IMR-90 (cell line): ENCODE results near the gene AMPD3. TPM values are rescaled to one million over a fixed set of nuclear protein-coding genes. Genes with fewer than 3 reads are reported as not detected.
A peak's percentile ranks its signal among the peaks of the same experiment; 100 is the strongest.

Source experiments
- ATAC-seq: fragments of 200-7000 bp; cut with Tn5 transposase; 2 replicates; pipeline ENCODE4 v1.9.1; 2020; ENCODE audit warnings: low read depth, mild to moderate bottlenecking, moderate library complexity
- BruUV-seq: library from RNA; stranded (reverse); fragments of 400-500 nt; replicated peaks from 2 replicates; lab custom pipeline; 2021; lab: Mats Ljungman, UMichigan
- CTCF ChIA-PET: fragments of 300-600 bp; formaldehyde crosslinking; extraction: SDS; loops from one replicate; lab custom pipeline; 2021; ENCODE audit warnings: antibody characterized with exemption; lab: Yijun Ruan, JAX
- POLR2A ChIA-PET: fragments of 300-600 bp; sonication (Branson Sonifier 250); formaldehyde crosslinking; loops from one replicate; lab custom pipeline; 2022; ENCODE audit warnings: antibody characterized with exemption; ENCODE audit not compliant: unreplicated experiment; lab: Charles Lee
- DNase-seq: peaks from one replicate; pipeline ENCODE4 v3.0.0; 2013
- H2AFZ ChIP-seq: replicated peaks from 2 replicates; pipeline ENCODE3; 2013; ENCODE audit warnings: low read length, mild to moderate bottlenecking; ENCODE audit not compliant: poor library complexity
- H2AK5ac ChIP-seq: 2 replicates; pipeline ENCODE4 v1.6.1; 2013; ENCODE audit warnings: low read depth, low read length, inconsistent platforms
- H2AK9ac ChIP-seq: replicated peaks from 2 replicates; pipeline ENCODE3; 2013; ENCODE audit warnings: mild to moderate bottlenecking, low read depth, low read length, moderate library complexity; ENCODE audit not compliant: poor library complexity
- H2BK120ac ChIP-seq: 2 replicates; pipeline ENCODE4 v1.6.1; 2013; ENCODE audit warnings: low read depth, low read length, inconsistent platforms
- H2BK15ac ChIP-seq: 3 replicates; pipeline ENCODE4 v1.6.1; 2013; ENCODE audit warnings: low read depth, low read length, inconsistent platforms
- H2BK20ac ChIP-seq: 2 replicates; pipeline ENCODE4 v1.6.1; 2013; ENCODE audit warnings: low read depth, mild to moderate bottlenecking, inconsistent platforms, low read length, moderate library complexity
- H2BK5ac ChIP-seq: 2 replicates; pipeline ENCODE4 v1.6.1; 2013; ENCODE audit warnings: mild to moderate bottlenecking, low read depth, low read length, inconsistent platforms; ENCODE audit not compliant: poor library complexity, severe bottlenecking
- H3K14ac ChIP-seq: replicated peaks from 2 replicates; pipeline ENCODE4 v1.6.1; 2013; ENCODE audit warnings: low read depth, low read length, inconsistent platforms
- H3K18ac ChIP-seq: 2 replicates; pipeline ENCODE4 v1.6.1; 2013; ENCODE audit warnings: low read depth, low read length, control low read depth
- H3K23ac ChIP-seq: 2 replicates; pipeline ENCODE4 v1.6.1; 2013; ENCODE audit warnings: low read depth, low read length, inconsistent platforms
- H3K27ac ChIP-seq: 2 replicates; pipeline ENCODE4 v1.5.1; 2013; ENCODE audit warnings: mild to moderate bottlenecking, control low read depth, low read length; ENCODE audit not compliant: insufficient read depth
- H3K27me3 ChIP-seq: 2 replicates; pipeline ENCODE4 v1.6.1; 2013; ENCODE audit warnings: low read length; ENCODE audit not compliant: control insufficient read depth, insufficient read depth
- H3K36me3 ChIP-seq: 2 replicates; pipeline ENCODE4 v1.6.1; 2013; ENCODE audit warnings: low read length, mixed read lengths; ENCODE audit not compliant: control insufficient read depth, insufficient read depth
- H3K4ac ChIP-seq: 2 replicates; pipeline ENCODE4 v1.6.1; 2013; ENCODE audit warnings: low read depth, low read length, inconsistent platforms
- H3K4me1 ChIP-seq: 2 replicates; pipeline ENCODE4 v1.6.1; 2013; ENCODE audit warnings: low read length, mixed read lengths; ENCODE audit not compliant: control insufficient read depth, insufficient read depth
- H3K4me2 ChIP-seq: 2 replicates; pipeline ENCODE4 v1.6.1; 2013; ENCODE audit warnings: low read depth, mild to moderate bottlenecking, control low read depth, low read length, moderate library complexity
- H3K4me3 ChIP-seq: 2 replicates; pipeline ENCODE4 v1.5.1; 2013; ENCODE audit warnings: low read depth, mild to moderate bottlenecking, control low read depth, low read length, moderate library complexity; ENCODE audit not compliant: insufficient read depth
- H3K56ac ChIP-seq: 2 replicates; pipeline ENCODE4 v1.6.1; 2013; ENCODE audit warnings: low read length, inconsistent platforms; ENCODE audit not compliant: insufficient read depth; ENCODE audit errors: extremely low read depth
- H3K79me1 ChIP-seq, 2 experiments: 2 replicates each; pipeline ENCODE4 v1.6.1; 2013; ENCODE audit warnings: low read length in 2 of 2, inconsistent platforms in 1 of 2, low read depth in 1 of 2
- H3K9ac ChIP-seq: 2 replicates; pipeline ENCODE4 v1.6.1; 2013; ENCODE audit warnings: low read depth, low read length, control low read depth
- H3K9me1 ChIP-seq: 2 replicates; pipeline ENCODE4 v1.6.1; 2013; ENCODE audit warnings: low read length, inconsistent platforms; ENCODE audit not compliant: insufficient read depth
- H3K9me3 ChIP-seq: 2 replicates; pipeline ENCODE4 v1.6.1; 2013; ENCODE audit warnings: low read length; ENCODE audit not compliant: control insufficient read depth, insufficient read depth
- H4K20me1 ChIP-seq: 2 replicates; pipeline ENCODE4 v1.6.1; 2013; ENCODE audit warnings: low read length, inconsistent platforms; ENCODE audit not compliant: insufficient read depth
- H4K5ac ChIP-seq: 2 replicates; pipeline ENCODE4 v1.6.1; 2013; ENCODE audit warnings: mild to moderate bottlenecking, low read depth, low read length, control low read depth
- H4K8ac ChIP-seq, 2 experiments: 2 replicates each; pipeline ENCODE4 v1.6.1; 2013; ENCODE audit warnings: low read depth in 2 of 2, low read length in 2 of 2, control low read depth in 1 of 2, inconsistent platforms in 1 of 2
- H4K91ac ChIP-seq: 2 replicates; pipeline ENCODE4 v1.6.1; 2013; ENCODE audit warnings: low read depth, low read length, inconsistent platforms; ENCODE audit not compliant: insufficient read depth
- BHLHE40 ChIP-seq: fragments of 150-350 bp; IDR thresholded peaks from 2 replicates; pipeline ENCODE4 v1.6.1; 2016; ENCODE audit warnings: mild to moderate bottlenecking, low read depth, low read length
- CEBPB ChIP-seq: IDR thresholded peaks from 2 replicates; pipeline ENCODE4 v1.6.1; 2012; ENCODE audit warnings: low read depth, low read length, improper control_type of control experiment
- ELK1 ChIP-seq: fragments of 150-350 bp; IDR thresholded peaks from 2 replicates; pipeline ENCODE4 v1.6.1; 2016; ENCODE audit warnings: low read depth, mild to moderate bottlenecking, low read length, moderate library complexity, borderline replicate concordance
- FOS ChIP-seq: fragments of 150-350 bp; IDR thresholded peaks from 2 replicates; pipeline ENCODE4 v1.6.1; 2016; ENCODE audit warnings: low read depth, low read length
- MAFK ChIP-seq: IDR thresholded peaks from 2 replicates; pipeline ENCODE4 v1.6.1; 2012; ENCODE audit warnings: low read depth, low read length, improper control_type of control experiment
- MAZ ChIP-seq: IDR thresholded peaks from 2 replicates; pipeline ENCODE4 v1.6.1; 2012; ENCODE audit warnings: low read depth, mild to moderate bottlenecking, low read length, improper control_type of control experiment, moderate library complexity, borderline replicate concordance
- MXI1 ChIP-seq: IDR thresholded peaks from 2 replicates; pipeline ENCODE4 v1.6.1; 2012; ENCODE audit warnings: low read depth, mild to moderate bottlenecking, low read length, moderate library complexity, borderline replicate concordance
- NFE2L2 ChIP-seq: fragments of 150-350 bp; IDR thresholded peaks from 2 replicates; pipeline ENCODE4 v1.6.1; 2016; ENCODE audit warnings: low read depth, mild to moderate bottlenecking, low read length
- POLR2A ChIP-seq: IDR thresholded peaks from 2 replicates; pipeline ENCODE4 v1.6.1; 2012; ENCODE audit warnings: mild to moderate bottlenecking, low read depth, low read length
- RFX5 ChIP-seq: IDR thresholded peaks from 2 replicates; pipeline ENCODE4 v1.8.0; 2012; ENCODE audit warnings: low read depth, mild to moderate bottlenecking, low read length, moderate library complexity
- SMC3 ChIP-seq: fragments of 150-350 bp; IDR thresholded peaks from 2 replicates; pipeline ENCODE4 v1.6.1; 2016; ENCODE audit warnings: low read depth, mild to moderate bottlenecking, antibody characterized with exemption, low read length, moderate library complexity
- USF2 ChIP-seq: fragments of 150-350 bp; IDR thresholded peaks from 2 replicates; pipeline ENCODE4 v1.6.1; 2017; ENCODE audit warnings: mild to moderate bottlenecking, antibody characterized with exemption, low read length, low read depth
- WGBS, 2 experiments: methylation state at CpG; one replicate each; pipeline versions ENCODE4 v1.1.5 to v1.1.7; 2013; ENCODE audit warnings: missing lambda C conversion rate in 2 of 2; ENCODE audit not compliant: insufficient read length in 1 of 2; ENCODE audit errors: extremely low coverage in 2 of 2; 5-methylcytosine and 5-hydroxymethylcytosine counted together
- dilution Hi-C: fragments of 300-500 bp; cut with HindIII; formaldehyde crosslinking; loops from one replicate; pipeline ENCODE4 v1.14.3; 2018; ENCODE audit warnings: low sequenced_read_pairs; ENCODE audit not compliant: unreplicated experiment
- in situ Hi-C: fragments of 300-500 bp; cut with MboI; formaldehyde crosslinking; loops from 3 replicates; pipeline ENCODE4 v1.14.3; 2019; ENCODE audit warnings: low sequenced_read_pairs, inconsistent platforms, mixed read lengths
- intact Hi-C: fragments of 100-400 bp; cut with micrococcal nuclease; formaldehyde crosslinking; loops from 2 replicates; pipeline ENCODE4 v1.10.0; 2022
- polyA plus RNA-seq, 3 experiments: library from polyadenylated mRNA; depleted of rRNA; stranded (reverse); fragments of >200 nt; gene quantifications; 2 replicates each; pipeline ENCODE4 v1.2.3, GENCODE V29; 2012; ENCODE audit warnings: low replicate concordance in 1 of 3
- total RNA-seq: library from RNA; depleted of rRNA; stranded (reverse); fragments of >200 nt; gene quantifications from 2 replicates; pipeline ENCODE4 v1.2.3, GENCODE V29; 2012
- TF ChIP-seq, protein P1 (sequence below): conservative IDR thresholded peaks from 2 replicates; pipeline ENCODE4 v1.5.1; 2012; ENCODE audit warnings: mild to moderate bottlenecking, low read depth, low read length, improper control_type of control experiment

The AMPD3 gene
- total and polyA plus RNA-seq, 2 of the 4 experiments (the other 2 are of a cell fraction) = 8.6 to 12.1 TPM

DNA sequence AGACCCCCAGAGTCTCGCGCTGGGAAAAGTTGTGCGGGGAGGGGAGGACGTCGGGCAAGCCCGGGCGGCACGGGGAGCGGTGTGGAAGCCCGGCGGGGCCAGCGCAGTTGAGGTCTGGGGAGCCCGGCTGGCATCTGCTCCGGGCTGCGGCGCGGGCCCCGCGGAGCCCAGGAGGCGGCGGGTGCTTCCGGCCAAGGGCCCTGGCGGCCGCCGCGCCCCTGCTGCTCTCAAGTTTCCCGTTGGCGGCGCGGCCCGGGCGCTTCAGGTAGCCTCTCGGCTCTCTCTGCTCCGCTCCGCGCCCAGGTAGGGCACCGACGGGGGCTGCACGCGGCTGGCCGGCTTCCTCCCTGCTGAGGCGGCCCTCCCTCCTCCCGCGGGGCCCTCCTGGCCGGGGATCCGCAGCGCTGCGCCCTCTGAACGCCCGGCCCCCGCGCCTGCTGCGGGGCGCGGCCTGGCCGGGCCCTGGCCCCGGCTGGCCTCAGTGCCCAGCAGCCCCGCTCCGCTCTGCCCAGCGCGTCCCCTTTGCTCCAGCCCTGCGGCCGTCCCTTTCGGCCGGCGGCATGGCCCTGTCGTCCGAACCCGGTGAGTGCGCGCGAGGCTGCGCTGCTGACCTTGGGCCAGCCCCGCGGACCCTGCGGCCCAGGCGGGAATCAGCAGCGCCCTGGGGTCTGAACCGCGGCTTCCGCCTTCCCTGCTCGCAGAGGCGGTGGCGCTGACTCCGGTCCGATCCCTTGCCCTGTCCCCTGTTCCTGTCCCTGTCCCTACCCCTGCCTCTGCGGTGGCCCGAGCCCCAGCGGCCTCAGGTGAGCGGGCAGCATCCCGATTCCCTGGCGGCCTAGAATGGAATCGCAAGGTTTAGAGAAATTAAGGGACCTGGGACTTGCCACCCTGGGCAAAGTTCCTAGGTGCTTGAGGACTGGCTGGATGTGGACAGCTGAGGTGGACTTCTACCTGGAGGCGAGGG is 4.3 kb upstream of the AMPD3 start:
- H4K5ac ChIP-seq = no peak overlapping the region; the same call in 1 of the 2 replicates
- H3K14ac ChIP-seq = no peak overlapping the region
- peaks cover 11% of the 10 kb centered on the region for H3K4me1 ChIP-seq
- no peak overlapping the region for H3K18ac ChIP-seq
- no peaks in the 10 kb centered on the region for H3K36me3 ChIP-seq
- H3K79me1 ChIP-seq = peaks cover 0 to 5% of the 10 kb centered on the region in 2 experiments; a peak in 1 of 4 replicates
- CTCF ChIA-PET = no interaction called here
- peaks cover 2% of the 10 kb centered on the region for H3K27me3 ChIP-seq
- dilution Hi-C loops (no loop called here), in situ Hi-C loops (no loop called here), intact Hi-C loops (no loop called here)
- no peak overlapping the region for H2BK20ac ChIP-seq
- POLR2A ChIA-PET = no interaction called here
- peak overlapping the region; percentile 75 for H2AK5ac ChIP-seq
- 0 out of 2 replicates have a peak, but pooled peaks cover 3% of the 10 kb centered on the region for H3K9me1 ChIP-seq
- H2BK5ac ChIP-seq = no peak overlapping the region
- DNase-seq = no peak
- no peak overlapping the region for H3K27ac ChIP-seq
- no peak overlapping the region; the same call in 1 of the 2 replicates for H3K4me3 ChIP-seq
- WGBS, 2 experiments = 19% methylated on average over 53 of the region's 94 CpGs; no CpG with 5 or more reads in 1 of the 2 experiments
- ATAC-seq = no peak
- H4K8ac ChIP-seq = peak overlapping the region in 1 of 2 experiments; percentile 42; a peak in 1 of 4 replicates
- H2AFZ ChIP-seq = peak overlapping the region; percentile 85
- H2BK120ac ChIP-seq = peak overlapping the region; percentile 32; the same call in 1 of the 2 replicates
- no peak overlapping the region for H2BK15ac ChIP-seq
- H3K56ac ChIP-seq = no peak overlapping the region
- H3K4ac ChIP-seq = peak overlapping the region; percentile 54
- H4K91ac ChIP-seq = peak overlapping the region; percentile 32; the same call in 1 of the 2 replicates
- no peaks in the 10 kb centered on the region for H3K9me3 ChIP-seq
- no peak overlapping the region for H3K9ac ChIP-seq
- H4K20me1 ChIP-seq = no peaks in the 10 kb centered on the region; the same call in 1 of the 2 replicates
- no peak overlapping the region for H3K4me2 ChIP-seq
- H3K23ac ChIP-seq = peak overlapping the region; percentile 58; the same call in 1 of the 2 replicates
- no TSS peak for BruUV-seq
- H2AK9ac ChIP-seq = peak overlapping the region; percentile 57
- TF ChIP-seq, protein P1, sequence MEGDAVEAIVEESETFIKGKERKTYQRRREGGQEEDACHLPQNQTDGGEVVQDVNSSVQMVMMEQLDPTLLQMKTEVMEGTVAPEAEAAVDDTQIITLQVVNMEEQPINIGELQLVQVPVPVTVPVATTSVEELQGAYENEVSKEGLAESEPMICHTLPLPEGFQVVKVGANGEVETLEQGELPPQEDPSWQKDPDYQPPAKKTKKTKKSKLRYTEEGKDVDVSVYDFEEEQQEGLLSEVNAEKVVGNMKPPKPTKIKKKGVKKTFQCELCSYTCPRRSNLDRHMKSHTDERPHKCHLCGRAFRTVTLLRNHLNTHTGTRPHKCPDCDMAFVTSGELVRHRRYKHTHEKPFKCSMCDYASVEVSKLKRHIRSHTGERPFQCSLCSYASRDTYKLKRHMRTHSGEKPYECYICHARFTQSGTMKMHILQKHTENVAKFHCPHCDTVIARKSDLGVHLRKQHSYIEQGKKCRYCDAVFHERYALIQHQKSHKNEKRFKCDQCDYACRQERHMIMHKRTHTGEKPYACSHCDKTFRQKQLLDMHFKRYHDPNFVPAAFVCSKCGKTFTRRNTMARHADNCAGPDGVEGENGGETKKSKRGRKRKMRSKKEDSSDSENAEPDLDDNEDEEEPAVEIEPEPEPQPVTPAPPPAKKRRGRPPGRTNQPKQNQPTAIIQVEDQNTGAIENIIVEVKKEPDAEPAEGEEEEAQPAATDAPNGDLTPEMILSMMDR = no peak
- TF ChIP-seq MAZ (no peak), USF2 (no peak), CEBPB (no peak), SMC3 (no peak), NFE2L2 (no peak), FOS (no peak), RFX5 (no peak), POLR2A (no peak), ELK1 (no peak), MXI1 (no peak), BHLHE40 (no peak), MAFK (no peak)
